GM12891 (cell line): ENCODE data around the gene TEDC1.

Experiments used
- POLR2A ChIP-seq: IDR thresholded peaks from 2 replicates; pipeline ENCODE4 v1.6.1; 2011; ENCODE audit warnings: low read depth, low read length, control low read depth
- POLR2AphosphoS5 ChIP-seq: IDR thresholded peaks from 2 replicates; pipeline ENCODE4 v1.6.1; 2011; ENCODE audit warnings: low read depth, low read length, control low read depth
- TAF1 ChIP-seq: IDR thresholded peaks from 2 replicates; pipeline ENCODE4 v1.6.1; 2011; ENCODE audit warnings: low read depth, low read length, control low read depth

GRCh38 chr14:105537580-105538474 lies 46.8 kb downstream of the TEDC1 start:
- no peak for TF ChIP-seq POLR2A
- no peak for TF ChIP-seq POLR2AphosphoS5
- no peak for TF ChIP-seq TAF1
